GM18505 (cell line): ENCODE results near the gene TIGD6.
"Not testable (repeated sequence)": the region's sequence is repeated elsewhere in the genome, so short reads cannot be mapped to it uniquely, and the experiment has no call there.

ENCODE experiments used
- ATAC-seq: cut with Tn5 transposase; IDR thresholded peaks from one replicate; pipeline ENCODE4 v1.9.1; 2021; ENCODE audit not compliant: unreplicated experiment
- POLR2A ChIP-seq: IDR thresholded peaks from 4 replicates; pipeline ENCODE4 v1.6.1; 2011; ENCODE audit warnings: borderline replicate concordance; ENCODE audit not compliant: insufficient read depth, insufficient read length; ENCODE audit errors: extremely low read depth

TIGD6 gene

DNA sequence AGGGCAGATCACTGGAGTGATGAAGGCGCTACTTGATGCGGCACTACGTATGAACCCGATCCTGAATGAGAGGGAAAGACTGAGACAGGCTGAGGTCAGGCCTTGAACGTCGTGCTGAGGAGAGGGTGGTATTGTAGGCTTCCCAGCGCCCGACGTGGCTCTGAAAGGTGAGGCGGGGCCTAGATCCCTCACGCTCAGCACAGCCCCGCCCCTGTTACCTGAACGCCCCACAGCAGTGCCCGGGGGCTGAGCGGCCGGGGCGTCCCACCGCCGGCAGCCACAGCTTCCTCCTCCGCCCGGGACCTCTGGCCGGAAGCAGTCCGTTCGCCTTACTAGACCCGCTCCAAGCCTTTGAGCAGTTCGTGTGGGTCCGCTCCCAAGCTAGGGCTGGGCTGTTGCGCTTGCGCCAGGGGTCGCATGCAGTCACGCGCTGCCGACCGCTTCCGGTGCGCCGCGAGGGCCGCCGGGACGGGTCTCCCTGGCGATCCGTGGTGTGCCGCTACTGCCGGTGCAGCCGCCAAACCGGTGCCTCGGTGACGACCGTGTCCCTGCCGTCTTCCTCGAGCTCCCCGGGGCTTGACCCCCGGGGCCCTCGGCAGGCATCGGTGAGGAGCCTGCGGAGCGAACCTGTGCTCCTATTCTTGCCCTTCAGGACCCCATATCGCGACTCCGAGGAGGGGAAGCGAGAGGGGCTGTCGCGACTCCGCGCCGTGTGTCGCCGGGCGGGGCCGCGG lies at the start of gene TIGD6, which contains the start of gene HMGXB3:
TSS of gene TIGD6 (minus strand) at position 399 of the 734 bp plus-strand sequence. CDS start 4,306 bp downstream, outside the sequence.
TSS of gene HMGXB3 (plus strand) at position 484 of the 734 bp plus-strand sequence. CDS start 4,114 bp downstream, outside the sequence.
- TF ChIP-seq POLR2A, result peak; percentile 97
- ATAC-seq, result peak; percentile 87

DNA sequence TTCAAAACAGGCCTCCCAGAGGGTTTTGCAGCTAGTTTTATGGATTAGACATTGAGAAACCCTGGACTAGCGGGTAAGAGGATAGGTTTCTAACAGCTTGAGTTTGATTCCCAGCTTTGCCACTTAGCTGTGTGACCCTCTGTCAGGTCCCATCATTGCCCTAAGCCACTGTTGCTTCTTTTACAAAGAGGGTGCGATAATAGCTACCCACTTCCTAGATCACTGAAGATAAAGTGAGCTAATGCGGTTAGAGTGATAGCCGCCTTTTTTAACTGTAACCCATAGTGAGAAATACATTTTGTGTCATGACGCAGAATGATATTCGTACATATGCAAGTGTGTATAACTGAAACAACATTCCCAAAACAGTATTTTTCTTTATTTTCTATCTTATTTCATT lies 45.6 kb upstream of the TIGD6 start:
- no peak for TF ChIP-seq POLR2A
- ATAC-seq, result no peak

DNA sequence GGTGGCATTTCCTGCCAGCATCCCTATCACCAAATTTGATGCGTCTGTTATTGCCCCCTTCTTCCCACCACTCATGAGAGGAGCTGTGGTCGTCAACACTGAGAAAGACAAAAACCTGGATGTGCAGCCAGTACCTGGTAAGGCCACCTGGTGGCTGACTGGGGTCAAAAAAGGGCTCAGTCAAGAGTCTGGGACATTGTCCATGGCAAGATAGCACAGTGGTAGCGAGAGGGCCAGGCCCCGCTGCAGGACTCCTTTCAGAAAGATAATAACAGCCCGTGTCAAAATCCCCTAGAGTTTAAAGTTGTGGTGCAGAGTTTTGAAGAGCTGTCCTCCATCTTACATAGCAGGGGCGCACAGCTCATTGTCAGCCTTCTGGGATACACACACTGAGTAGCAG lies 45.1 kb upstream of the TIGD6 start:
- ATAC-seq, result no peak
- no peak for TF ChIP-seq POLR2A

GRCh38 chr5:150044712-150045111 lies 44.3 kb upstream of the TIGD6 start:
- no peak for ATAC-seq
- no peak for TF ChIP-seq POLR2A

GRCh38 chr5:150044329-150044681 lies 43.9 kb upstream of the TIGD6 start:
- no peak for ATAC-seq
- TF ChIP-seq POLR2A, result no peak

GRCh38 chr5:150043657-150044328 lies 43.3 kb upstream of the TIGD6 start:
- no peak for TF ChIP-seq POLR2A
- no peak for ATAC-seq

DNA sequence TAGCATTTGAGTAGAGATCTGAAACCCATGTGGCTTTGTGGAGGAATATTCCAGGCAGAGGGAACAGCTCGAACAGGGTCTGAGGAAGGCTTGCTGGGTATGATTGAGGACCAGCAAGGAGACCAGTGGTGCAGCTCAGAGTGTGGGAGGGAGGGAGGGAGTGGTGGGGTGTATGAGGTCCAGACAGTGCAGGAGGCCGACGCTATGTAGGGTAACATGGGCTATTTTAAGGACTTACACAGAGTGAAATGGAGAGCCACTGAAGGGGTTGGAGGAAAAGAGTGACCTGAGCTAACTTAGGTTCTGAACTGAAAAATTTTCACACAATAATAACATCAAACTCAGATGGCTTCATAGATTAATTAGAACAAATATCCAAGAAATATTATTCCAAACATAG lies 42.0 kb upstream of the TIGD6 start:
- no peak for ATAC-seq
- no peak for TF ChIP-seq POLR2A

- no peak for ATAC-seq
- TF ChIP-seq POLR2A, result no peak
Measured at GRCh38 chr5:150038547-150038946, 38.1 kb upstream of the TIGD6 start.

- ATAC-seq, result no peak
- no peak for TF ChIP-seq POLR2A
Measured at GRCh38 chr5:150036513-150036912, 36.1 kb upstream of the TIGD6 start.

GRCh38 chr5:150035139-150035895 lies 34.9 kb upstream of the TIGD6 start:
- no peak for TF ChIP-seq POLR2A
- peak; percentile 85 for ATAC-seq

- TF ChIP-seq POLR2A, result no peak
- ATAC-seq, result no peak
Measured at GRCh38 chr5:150034662-150035061, 34.2 kb upstream of the TIGD6 start.

DNA sequence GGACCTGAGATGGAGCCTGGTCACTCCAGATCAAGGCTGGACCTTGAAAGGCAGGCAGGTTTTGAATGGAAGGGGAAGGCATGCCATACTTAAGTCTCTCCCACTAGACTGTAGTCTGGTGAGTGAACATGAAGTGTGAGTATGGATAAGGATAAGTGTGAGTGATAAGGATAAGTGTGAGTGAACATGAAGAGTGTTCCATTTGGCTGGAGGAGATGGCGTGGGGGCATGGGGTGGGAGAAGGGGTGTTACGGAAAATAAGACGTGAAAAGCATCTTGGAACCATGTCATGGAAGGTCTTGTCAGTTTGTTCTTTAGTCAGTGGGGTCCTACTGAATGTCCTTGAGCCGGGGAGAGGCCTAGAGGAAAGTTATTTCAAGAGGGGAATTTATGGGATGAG lies 32.9 kb upstream of the TIGD6 start:
- ATAC-seq, result no peak
- TF ChIP-seq POLR2A, result no peak

- not testable (repeated sequence) for ATAC-seq
Measured at GRCh38 chr5:150028047-150028446, 27.6 kb upstream of the TIGD6 start.
